HepG2 (cell line): ENCODE results near the gene EGFR. TPM values are rescaled to one million over a fixed set of nuclear protein-coding genes. Genes with fewer than 3 reads are reported as not detected.

Experiments
- ATF2 ChIP-seq: sonication (generic); formaldehyde crosslinking; IDR thresholded peaks from 2 replicates; pipeline ENCODE4 v1.4.0; 2020; ENCODE audit warnings: missing genetic modification reagents
- BCL6 ChIP-seq: IDR thresholded peaks from 2 replicates; pipeline ENCODE4 v1.6.1; 2016; ENCODE audit warnings: missing genetic modification reagents, missing compliant biosample characterization
- HNF1B ChIP-seq: sonication (generic); formaldehyde crosslinking; IDR thresholded peaks from 2 replicates; pipeline ENCODE4 v1.5.1; 2020; ENCODE audit warnings: mild to moderate bottlenecking, moderate library complexity, missing genetic modification reagents
- JUNB ChIP-seq: sonication (generic); formaldehyde crosslinking; IDR thresholded peaks from 2 replicates; pipeline ENCODE4 v1.8.0; 2022; ENCODE audit warnings: missing genetic modification reagents, mild to moderate bottlenecking, borderline replicate concordance
- JUND ChIP-seq: sonication (generic); formaldehyde crosslinking; IDR thresholded peaks from 2 replicates; pipeline ENCODE4 v1.8.0; 2022; ENCODE audit warnings: mild to moderate bottlenecking, missing genetic modification reagents
- MIXL1 ChIP-seq: IDR thresholded peaks from 2 replicates; pipeline ENCODE4 v1.6.1; 2016
- MLX ChIP-seq: IDR thresholded peaks from 2 replicates; pipeline ENCODE4 v1.6.1; 2016
- PAF1 ChIP-seq: IDR thresholded peaks from 2 replicates; pipeline ENCODE4 v1.6.1; 2016; ENCODE audit warnings: missing genetic modification reagents, missing compliant biosample characterization
- PRPF4 ChIP-seq: fragments of 200-400 bp; formaldehyde crosslinking; IDR thresholded peaks from 2 replicates; pipeline ENCODE4 v1.6.1; 2016; ENCODE audit warnings: low read length, low read depth; ENCODE audit not compliant: poor library complexity, severe bottlenecking
- RXRB ChIP-seq: IDR thresholded peaks from 2 replicates; pipeline ENCODE4 v1.6.1; 2016; ENCODE audit warnings: borderline replicate concordance, missing genetic modification reagents, missing compliant biosample characterization
- ZBTB40 ChIP-seq, 2 experiments: fragments of 450-650 bp in 1 of 2; sonication (generic) in 1 of 2; formaldehyde crosslinking in 1 of 2; IDR thresholded peaks; 2 replicates each; pipeline versions ENCODE4 v1.6.1 to v1.8.0; 2016 to 2022; ENCODE audit warnings: antibody characterized with exemption in 1 of 2, mild to moderate bottlenecking in 1 of 2, missing genetic modification reagents in 1 of 2
- ZNF30 ChIP-seq: sonication (generic); formaldehyde crosslinking; IDR thresholded peaks from 2 replicates; pipeline ENCODE4 v1.5.0; 2020; ENCODE audit warnings: mild to moderate bottlenecking, missing genetic modification reagents
- ZNF362 ChIP-seq: sonication (generic); formaldehyde crosslinking; IDR thresholded peaks from 2 replicates; pipeline ENCODE4 v1.4.0; 2020; ENCODE audit warnings: missing genetic modification reagents, mild to moderate bottlenecking, borderline replicate concordance
- ZNF530 ChIP-seq: sonication (generic); formaldehyde crosslinking; IDR thresholded peaks from 2 replicates; pipeline ENCODE4 v1.5.0; 2020; ENCODE audit warnings: low read depth, mild to moderate bottlenecking, missing genetic modification reagents
- polyA plus RNA-seq, 8 experiments: library from polyadenylated mRNA; depleted of rRNA in 3 of 8; stranded (reverse) in 7 of 8; unstranded in 1 of 8; fragments of >200 nt; fragmentation: Illumina TruSeq in 4 of 8; extraction: Trizol in 4 of 8; gene quantifications; 2 replicates each; pipeline versions ENCODE4 v1.2.1 to v1.2.3, GENCODE V29; 2011 to 2016; ENCODE audit warnings: low read depth in 4 of 8, missing spikeins in 1 of 8, mixed read lengths in 1 of 8; ENCODE audit not compliant: insufficient read depth in 1 of 8
- total RNA-seq, 5 experiments: library from RNA; depleted of rRNA; stranded (reverse); fragments of >200 nt; fragmentation: Illumina TruSeq; extraction: Trizol; gene quantifications; 2 replicates each; pipeline ENCODE4 v1.2.3, GENCODE V29; 2016; ENCODE audit warnings: low read depth in 1 of 5

Gene EGFR
- total and polyA plus RNA-seq, 2 of the 13 experiments (the other 11 are each of a cell fraction or from before 2014, with no cell fraction given), result 7.0 to 10.0 TPM

- no peak for TF ChIP-seq ZBTB40 (IDR thresholded peaks at IDR 0.05)
- peak; percentile 69 for TF ChIP-seq ZBTB40 (CRISPR knock-in tag; IDR thresholded peaks at IDR 0.05)
- 0 out of 2 replicates have a peak, but pooled peaks have one; percentile 27 for TF ChIP-seq ATF2 (CRISPR knock-in tag)
- TF ChIP-seq MIXL1 (CRISPR knock-in tag), result 0 out of 2 replicates have a peak, but pooled peaks have one; percentile 38
- TF ChIP-seq BCL6 (CRISPR knock-in tag), result peak; percentile 32; the same call in 1 of the 2 replicates
- TF ChIP-seq JUND, result peak; percentile 84
- TF ChIP-seq HNF1B (CRISPR knock-in tag), result peak; percentile 80
- 0 out of 2 replicates have a peak, but pooled peaks have one; percentile 24 for TF ChIP-seq JUNB (CRISPR knock-in tag)
- TF ChIP-seq PRPF4, result peak; percentile 63
- TF ChIP-seq ZNF30 (CRISPR knock-in tag), result no peak
- 0 out of 2 replicates have a peak, but pooled peaks have one; percentile 18 for TF ChIP-seq MLX (CRISPR knock-in tag)
- no peak for TF ChIP-seq ZNF530
- no peak for TF ChIP-seq PAF1 (CRISPR knock-in tag)
- TF ChIP-seq RXRB, result peak; percentile 56; the same call in 1 of the 2 replicates
- TF ChIP-seq ZNF362 (CRISPR knock-in tag), result 0 out of 2 replicates have a peak, but pooled peaks have one; percentile 37
Observed at GRCh38 chr7:55185941-55186609, 167.3 kb downstream of the EGFR start (continued).
